Cerebellar cortex (tissue), 1 donor: Measurements from ENCODE around the gene ZNF511.
"Not testable (repeated sequence)": the region's sequence is repeated elsewhere in the genome, so short reads cannot be mapped to it uniquely, and the experiment has no call there.

Source experiments
- DNase-seq: peaks from one replicate; pipeline ENCODE4 v3.0.0-alpha.2; 2015; ENCODE audit warnings: low spot score

The ZNF511 gene, protein sequence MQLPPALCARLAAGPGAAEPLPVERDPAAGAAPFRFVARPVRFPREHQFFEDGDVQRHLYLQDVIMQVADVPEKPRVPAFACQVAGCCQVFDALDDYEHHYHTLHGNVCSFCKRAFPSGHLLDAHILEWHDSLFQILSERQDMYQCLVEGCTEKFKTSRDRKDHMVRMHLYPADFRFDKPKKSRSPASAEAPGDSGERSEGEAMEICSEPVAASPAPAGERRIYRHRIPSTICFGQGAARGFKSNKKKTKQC

DNA sequence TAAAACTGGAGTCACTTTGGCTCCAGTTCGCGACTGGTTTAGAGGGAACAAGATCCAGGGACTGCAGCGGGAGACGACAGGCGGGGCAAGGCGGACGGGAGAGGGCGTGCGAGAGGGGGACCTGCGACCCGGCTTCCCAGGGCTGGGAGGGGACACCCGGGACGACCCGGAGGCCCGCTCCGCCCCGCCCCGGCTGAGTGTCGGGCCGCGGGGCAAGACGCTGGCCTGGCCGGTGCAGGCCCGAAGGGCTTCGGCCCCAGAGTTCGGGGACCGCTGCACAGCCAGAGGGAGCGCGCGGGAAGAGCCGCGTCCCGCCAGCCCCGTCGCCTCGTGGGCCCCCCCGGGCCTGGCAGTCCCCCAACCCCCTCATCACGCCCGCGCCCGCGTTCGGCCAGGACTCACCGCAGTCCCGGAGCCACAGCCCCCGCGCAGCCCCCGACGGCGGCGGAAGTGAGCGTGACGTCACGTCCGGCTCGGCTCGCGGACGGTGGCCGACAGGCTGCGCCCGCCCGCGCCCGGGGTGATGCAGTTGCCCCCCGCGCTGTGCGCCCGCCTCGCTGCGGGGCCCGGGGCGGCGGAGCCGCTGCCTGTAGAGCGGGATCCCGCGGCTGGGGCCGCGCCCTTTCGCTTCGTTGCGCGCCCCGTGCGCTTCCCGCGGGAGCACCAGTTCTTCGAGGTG is at the start of gene ZNF511, which contains the start of gene TUBGCP2:
Gene ZNF511, plus strand, starts transcription at position 494 of the 679 bp plus-strand sequence. Its CDS starts 30 bp downstream, at position 524.
Gene TUBGCP2, minus strand, starts transcription at position 452 of the 679 bp plus-strand sequence. CDS start 5,931 bp downstream, outside the sequence.
- DNase-seq: peak; percentile 69

DNA sequence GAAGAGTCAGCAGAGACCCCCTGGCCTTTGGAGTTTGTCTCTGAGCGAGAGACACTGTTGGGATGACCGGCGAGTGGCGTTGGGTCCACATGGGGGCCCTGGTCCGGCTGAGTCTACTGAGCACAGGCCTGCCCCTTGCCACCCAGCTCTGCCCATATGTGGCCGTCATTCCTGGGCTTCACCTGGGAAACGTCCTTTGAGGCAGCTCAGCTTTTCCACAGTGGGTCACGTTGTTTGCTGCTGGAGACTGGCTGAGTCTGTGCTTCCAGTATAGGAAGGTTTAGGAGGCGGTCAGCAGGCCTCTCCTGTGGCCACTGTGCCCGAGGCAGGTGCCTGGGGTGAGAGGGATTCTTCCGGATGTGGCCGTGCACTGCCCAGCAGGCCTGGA is 49.1 kb upstream of the ZNF511 start:
- DNase-seq: no peak

DNA sequence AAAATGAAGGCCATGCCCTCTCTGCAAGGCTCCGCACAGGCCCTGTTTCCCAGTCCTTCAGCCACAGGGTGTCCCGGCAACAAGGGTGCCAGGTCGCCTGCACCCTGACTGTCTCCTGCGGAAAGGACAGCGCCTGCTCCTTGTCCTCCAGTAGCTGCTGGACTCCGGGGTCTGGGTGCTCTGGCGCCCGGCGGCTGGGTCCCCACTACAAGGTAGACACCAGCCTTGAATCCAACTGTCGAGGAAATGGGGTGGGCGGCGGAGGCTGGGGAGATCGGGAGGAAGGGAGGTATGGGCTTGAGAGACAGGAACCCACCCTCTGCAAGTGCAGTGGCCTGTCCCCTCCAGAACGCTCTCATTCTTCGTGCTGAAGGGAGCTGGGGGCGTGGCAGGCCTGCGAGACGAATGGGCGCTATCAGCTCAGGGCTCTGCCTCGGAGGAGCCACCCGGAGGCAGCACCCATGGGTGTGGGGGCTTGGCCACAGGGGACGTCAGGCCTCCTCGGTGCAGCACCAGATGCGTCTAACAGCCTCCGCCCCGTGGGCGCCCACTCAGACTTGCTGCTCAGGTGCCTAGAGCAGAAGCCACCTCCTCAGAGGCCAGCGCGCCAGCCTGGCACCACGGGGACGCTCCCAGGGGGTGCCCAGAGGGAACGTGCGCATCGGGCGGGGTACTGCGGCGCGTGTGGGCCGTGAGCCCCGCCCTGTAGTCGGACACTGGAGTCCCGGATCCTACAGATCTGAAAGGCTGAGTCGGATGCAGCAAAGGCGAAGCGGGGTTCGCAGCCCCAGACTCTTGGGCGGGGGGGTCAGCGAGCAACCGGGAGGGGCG is 47.6 kb upstream of the ZNF511 start:
- no peak for DNase-seq

DNA sequence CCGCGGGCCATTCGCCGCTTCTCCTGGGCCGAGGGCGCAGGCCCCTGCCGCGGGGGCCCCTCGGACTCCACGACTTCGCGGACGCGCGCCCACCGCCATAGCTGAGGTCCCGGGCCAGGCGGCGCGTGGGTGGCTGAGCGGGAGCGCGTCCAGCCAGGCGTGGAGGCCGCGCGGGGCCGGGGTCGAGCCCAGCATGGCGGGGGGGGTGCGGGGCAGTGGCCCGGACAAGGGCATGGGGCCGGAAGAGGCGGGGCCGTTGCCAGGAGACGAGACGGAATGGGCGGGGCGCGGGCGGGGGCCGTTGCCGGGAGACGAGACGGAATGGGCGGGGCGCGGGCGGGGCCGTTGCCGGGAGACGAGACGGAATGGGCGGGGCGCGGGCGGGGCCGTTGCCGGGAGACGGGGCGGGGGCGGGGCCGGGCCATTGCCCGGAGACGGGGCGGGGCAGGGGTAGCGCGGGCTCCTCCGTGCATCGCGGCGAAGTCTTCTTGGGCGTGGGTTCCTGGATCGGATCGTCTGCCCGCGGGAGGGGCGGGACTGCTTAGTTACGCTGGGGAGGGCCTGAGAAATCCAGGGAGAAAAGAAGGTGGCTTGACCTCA is 46.9 kb upstream of the ZNF511 start:
- DNase-seq: peak; percentile 50

DNA sequence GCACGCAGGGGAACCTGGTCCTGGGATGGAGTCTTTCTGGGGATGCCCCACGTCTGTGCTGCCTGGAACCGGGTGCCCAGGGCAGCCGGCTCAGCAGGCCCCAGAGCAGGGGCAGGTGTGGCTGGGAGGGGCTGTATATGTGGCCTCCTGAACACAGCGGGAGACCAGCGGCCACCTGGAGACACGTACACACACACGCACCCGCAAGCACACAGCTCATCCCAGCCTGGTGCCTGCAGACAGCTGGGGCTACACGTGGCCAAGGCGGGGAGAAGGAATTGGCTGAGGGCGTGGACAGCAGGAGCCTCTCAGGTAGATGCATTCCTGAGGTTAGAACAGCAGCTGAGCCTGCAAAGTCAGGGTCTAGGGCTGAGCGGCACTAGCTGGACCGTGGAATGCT is 46.0 kb upstream of the ZNF511 start:
- no peak for DNase-seq

DNA sequence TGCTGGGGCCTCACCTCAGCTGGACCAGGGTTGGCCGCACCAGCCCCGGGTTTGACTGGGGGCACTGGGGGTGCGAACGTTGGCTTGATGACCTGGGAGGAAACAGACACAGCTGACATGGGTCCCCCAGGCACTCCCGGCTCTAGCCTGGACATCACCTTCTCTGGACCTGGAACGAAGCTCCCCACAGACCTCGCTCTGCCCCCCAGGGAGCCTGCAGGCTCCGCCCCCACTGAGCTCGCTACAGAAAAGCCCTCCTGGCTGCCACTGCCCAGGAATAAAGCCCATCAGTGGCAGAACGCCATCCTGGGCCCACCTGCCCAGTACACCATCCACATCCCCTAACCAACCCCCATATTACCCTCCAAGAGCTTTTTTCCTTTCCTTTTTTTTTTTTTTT is 45.0 kb upstream of the ZNF511 start:
- no peak for DNase-seq

DNA sequence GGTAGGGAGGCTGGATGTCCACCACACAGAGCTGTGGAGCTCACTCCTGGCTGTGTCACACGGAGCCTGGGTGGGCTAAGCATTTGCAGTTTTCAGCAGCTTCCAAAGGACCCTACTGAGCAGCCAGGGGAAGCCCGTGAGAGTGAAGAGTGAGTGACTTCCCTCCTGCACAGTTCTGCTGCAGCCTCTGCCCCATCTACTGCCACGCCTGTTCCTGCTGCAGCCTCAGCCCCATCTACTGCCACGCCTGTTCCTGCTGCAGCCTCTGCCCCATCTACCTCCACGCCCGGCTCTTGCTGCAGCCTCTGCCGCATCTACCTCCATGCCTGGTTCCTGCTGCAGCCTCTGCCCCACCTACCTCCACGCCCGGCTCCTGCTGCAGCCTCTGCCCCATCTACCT is 44.3 kb upstream of the ZNF511 start:
- DNase-seq: no peak

DNA sequence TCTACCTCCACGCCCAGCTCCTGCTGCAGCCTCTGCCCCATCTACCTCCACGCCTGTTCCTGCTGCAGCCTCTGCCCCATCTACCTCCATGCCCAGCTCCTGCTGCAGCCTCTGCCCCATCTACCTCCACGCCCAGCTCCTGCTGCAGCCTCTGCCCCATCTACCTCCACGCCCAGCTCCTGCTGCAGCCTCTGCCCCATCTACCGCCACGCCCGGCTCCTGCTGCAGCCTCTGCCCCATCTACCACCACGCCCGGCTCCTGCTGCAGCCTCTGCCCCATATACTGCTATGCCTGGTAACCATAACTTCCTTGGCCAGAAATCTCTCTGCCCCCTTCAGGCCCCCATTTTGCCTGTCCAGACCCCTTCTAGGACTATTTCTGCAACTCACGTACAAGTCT is 43.7 kb upstream of the ZNF511 start:
- not testable (repeated sequence) for DNase-seq

DNA sequence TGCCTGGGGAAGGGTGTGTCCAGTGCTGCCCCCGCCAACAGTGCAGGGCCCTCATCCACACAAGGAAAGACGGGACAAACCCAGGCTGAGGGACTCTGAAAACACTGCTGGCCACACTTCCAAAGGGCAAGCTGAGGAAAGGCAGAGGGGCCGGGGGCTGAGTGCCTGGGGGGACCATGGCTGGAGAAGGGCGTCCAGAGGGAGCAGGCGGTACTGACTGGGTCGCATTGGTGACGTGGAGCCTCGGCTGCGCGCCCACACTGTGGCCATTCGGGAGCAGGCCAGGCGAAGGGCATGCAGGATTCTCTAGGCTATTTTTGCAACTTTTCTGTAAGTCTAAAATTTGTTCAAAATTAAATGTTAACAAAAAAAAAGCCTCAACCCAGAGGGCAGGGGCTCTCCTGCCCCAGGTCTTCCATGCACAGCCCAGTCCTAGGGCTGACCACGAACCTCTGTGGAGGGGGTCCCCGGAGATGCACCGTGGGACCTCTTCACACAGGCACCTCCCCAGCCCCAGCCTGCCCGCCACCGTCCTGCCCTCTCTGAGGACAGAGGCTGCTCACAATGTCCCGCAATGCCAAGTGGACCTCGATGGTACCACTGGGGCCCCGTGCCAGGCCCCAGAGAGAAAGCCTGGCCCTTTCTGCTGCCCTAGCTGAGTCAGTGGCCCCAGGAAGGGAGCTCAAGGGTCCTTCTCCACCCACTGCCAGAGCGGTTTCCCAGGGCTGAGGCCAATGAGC is 42.5 kb upstream of the ZNF511 start:
- DNase-seq: no peak

DNA sequence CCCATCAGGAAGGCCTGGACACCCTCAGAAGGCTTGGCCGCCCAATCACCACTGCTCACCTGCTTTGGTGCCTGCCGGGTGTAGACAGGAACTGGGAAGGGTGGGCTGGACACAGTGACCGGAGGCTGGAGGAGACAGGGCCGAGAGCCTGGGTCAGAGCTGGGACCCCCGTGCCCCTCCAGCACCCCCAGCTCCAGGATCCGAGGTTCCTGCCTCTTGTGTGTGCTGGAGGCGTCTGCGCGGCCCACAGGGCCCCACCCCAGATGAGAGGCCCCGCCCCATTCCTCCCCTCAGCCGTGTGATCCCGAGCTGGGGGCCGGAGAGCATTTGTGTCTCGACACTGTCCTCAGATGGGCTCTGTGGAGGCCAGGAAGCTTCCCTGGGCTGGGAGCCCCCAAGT is 41.4 kb upstream of the ZNF511 start:
- DNase-seq: no peak

DNA sequence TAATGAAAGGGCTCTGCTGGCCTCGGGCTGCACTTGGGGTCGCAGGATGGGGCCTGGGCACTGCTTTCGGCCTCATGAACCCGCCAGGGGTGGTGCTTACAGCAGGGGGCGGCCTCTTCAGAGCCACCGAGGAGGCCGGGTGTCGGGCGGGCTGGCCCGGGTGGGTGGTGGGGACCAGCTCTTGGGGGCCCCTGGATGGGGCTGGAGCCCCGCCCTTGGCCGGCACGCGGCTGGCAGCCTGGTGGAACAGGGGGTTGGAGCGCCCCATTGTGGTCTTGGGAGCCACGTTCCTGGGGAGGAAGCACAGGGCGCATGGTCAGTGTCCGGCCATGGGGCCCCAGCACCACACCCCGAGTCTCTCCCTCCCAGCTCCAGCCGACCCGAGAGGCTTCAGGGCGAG is 40.9 kb upstream of the ZNF511 start:
- no peak for DNase-seq

DNA sequence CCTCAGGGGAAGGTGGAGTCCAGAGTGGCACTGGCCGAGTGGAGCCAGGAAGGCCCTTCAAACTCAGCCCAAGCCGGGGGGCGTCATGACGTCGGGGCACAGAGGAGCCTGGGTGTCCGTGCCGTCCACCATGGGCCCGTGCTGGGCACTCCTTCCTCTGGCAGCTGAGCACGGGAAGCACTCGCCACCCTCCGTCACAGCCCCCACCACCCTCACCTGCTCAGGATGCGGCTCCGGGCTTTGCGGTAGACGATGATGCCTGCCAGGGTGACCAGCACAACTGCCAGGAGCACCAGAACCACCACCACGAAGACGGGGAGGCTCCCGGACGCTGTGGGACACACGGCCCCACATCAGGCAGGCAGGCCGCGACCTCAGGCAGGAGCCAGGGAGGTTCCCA is 40.2 kb upstream of the ZNF511 start:
- no peak for DNase-seq

DNA sequence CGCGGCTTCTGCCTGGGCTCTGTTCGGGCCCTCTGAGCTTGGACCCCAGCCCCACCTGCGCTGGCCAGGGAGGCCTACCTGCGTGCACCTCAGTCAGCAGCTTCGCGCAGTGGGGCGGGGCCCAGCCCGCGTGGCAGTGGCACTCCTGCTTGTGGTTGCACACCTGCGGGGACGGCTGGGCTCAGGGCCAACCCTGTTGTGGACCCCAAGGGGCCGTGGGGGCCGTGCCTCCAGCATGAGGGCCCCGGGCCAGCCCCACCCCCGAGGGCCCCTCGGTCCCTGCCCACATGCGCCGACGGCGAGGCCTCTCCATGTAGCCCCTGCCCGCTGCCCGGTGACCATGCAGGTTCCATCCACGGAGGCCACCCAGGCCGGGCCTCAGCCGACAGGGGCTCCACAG is 39.3 kb upstream of the ZNF511 start:
- no peak for DNase-seq

DNA sequence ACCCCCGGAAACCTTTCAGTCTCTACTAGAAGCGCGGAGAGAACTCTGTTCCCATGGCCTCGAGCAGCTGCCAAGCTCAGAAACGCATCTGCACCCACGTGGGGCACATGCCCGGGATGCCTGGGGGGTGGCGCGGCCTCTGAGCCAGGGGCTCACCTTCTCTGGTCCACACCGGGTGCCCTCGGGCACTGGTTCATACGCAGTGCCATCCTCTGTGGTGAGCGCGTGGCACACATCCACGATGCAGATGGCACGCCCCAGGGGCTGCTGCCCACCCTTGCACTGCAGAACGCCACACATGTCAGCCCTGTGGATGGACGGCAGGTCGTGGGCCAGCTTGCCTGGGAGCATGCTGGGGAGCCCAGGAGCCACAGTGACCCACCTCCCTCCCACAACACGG is 38.5 kb upstream of the ZNF511 start:
- DNase-seq: no peak

DNA sequence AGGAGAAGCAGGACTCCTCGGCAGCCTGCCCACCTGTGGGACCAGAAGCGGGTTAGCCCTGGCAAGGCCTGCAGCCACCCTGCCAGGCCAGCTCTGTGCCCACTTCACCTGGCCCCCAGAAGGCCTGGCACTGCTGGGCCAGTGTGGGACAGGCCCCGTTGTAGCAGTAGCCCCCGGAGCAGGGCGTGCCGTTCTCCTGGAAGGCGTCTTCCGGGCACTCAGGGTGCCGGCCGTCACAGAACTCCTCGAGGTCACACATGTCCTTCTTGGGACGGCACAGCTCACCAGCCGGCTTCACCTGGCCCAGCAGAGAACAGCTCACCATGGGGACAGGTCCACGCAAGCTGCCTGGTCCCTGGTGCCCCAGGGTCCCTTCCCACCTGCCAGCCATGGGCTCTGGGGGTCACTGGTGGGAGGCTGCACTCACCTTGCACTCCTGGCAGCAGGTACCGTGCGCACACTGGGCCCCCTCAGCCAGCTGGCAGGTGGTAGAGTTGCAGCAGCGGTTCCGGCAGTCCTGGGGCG is 37.9 kb upstream of the ZNF511 start:
- DNase-seq: no peak

DNA sequence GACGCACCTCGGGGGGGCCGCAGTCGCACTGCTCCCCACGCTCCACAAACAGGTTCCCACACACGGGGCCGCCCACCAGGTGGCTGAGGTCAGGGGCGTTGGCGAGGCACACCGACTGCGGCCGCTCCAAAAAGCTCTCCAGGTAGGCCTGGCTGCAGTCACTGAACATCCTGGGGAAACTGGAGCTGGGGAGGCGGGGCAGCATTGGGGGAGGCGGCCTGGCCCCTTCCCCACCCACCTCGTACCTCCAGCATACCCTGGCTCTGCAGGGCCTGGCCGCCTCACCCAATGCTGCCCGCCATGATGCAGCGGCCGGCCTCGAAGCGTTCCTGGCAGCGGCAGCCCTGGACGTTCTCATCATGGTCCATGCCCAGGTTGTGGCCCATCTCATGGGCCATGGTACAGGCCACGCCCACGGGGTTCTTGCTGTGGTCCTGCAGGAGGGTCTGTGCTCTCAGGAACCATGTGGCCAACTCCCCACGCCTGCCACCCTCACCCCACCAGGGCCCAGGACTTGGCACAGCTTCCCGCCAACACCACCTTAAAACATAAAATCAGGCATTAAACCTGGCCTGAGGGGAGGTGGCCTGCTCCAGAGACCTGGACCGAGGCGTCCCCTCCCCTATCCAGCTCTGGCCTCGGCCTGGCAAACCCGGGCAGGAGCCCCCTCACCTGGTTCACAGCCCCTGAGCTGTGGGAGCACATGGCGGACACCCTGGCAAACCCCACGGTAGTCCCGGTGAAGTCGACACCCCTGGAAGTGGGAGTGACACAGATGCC is 37.0 kb upstream of the ZNF511 start:
- no peak for DNase-seq

DNA sequence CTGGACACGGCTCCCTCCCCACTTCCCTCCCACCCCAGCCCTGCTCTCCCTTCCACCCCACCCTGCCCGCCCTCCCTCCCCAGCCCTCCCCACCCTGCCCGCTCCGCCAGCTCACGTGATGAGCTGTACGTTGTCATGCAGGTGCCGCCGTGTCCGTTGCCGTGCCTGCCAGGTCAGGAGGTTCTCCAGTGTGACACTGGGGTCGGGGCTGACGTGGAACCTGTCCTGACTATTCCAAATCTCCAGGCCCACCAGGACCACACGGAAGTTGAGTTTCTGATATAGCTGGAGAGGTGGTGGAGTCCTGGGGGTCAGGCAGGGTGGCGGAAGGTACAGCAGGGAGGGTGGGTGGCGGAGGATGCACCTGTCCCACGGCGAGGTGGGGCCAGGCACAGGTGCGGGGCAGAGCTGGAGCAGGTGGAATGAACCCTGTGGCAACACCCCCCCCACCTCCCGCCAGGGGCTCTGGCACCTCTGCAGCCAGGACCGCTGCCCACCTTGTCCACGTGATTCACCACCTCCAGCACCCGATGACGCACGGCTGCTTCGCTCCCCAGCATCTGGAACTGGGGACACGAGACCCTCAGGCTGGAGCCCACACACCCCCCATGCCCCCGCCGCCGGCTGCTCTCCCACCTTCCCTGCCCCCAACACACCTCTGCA is 36.3 kb upstream of the ZNF511 start:
- DNase-seq: no peak

DNA sequence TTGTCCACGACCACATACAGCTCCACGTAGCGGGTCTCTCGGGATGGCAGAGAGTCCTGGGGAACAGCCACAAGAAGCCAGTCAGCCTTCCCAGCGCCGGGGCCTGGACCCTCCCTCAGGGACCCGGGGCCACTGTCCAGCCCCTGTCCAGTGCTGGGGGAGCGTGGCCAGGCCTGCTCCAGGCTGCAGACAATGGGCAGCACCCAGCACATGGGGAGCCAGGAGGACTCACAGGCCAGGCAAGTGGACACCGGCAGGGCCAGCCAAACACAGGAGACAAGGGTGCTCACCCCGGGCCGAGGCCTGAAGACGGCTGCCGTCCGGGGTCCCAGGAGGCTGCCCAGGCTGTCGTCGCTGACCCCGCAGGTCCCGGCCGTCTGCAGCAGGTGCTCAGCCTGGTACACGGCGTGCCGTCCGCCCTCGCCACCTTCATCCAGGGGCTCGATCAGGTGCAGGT is 35.7 kb upstream of the ZNF511 start:
- DNase-seq: no peak

DNA sequence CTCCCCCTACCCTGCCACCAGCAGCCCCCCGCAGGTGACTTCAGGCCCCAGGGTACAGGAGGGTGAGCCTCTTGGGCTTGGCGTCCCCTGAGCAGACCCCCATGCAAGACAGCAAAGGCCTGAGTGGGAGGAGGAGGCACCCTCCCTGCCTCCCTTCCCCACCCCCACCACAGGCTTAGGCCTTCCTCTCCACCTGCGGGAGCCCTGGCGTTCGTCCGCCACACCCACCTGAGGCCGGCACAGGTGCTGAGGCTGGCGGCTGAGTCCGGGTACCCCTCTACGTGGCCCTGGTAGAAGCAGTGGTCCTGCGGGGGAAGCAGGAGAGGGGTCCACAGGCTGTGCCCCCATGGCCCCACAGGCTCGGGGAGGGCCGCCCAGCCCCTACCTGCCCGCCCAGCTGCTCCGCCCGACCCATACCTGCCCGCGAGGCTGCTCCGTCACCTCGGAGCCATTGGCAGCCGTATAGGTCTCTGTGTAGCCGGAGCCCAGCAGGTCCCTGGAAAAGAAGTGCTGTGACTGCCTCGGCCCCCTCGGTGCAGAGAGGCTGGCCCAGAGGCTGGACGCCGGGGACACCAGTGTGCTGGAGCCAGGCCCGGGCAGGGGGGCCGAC is 35.1 kb upstream of the ZNF511 start:
- no peak for DNase-seq
